ENCODE measurements around the gene FANCE. TPM values are rescaled to one million over a fixed set of nuclear protein-coding genes. Genes with fewer than 3 reads are reported as not detected.
A peak's percentile ranks its signal among the peaks of the same experiment; 100 is the strongest.

The FANCE gene
- total RNA-seq, 1 experiment from 2014 or later: 13.3 TPM

DNA sequence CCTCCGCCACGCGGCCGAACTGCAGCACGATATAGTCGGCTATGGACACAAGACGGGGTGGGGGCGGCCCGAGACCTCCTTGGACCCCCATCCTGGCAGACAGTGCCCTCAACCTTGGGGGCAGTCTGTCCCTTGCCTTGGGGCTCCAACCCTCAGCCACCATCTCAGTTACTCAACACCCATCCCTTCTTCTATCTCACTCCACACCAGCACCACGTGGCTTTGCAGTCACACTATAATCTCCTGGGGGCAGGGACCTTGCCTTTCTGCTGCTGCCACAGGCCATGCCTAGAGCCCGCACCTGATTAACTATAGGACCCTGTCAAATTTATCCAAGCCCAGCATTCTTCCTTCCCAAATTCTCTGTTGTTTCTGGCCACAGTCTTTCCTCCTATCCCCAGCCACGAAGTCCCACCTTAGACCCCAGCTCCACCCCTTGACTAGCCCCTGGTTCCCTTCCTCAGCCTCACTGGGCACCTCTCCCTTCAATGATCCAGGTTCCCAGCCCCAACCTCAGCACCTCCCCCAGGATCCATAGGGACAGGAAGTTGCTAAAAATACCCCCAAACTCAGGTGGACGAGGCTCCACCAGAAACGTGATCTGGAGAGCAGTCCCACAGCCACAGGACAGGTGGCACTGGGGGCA is 46.4 kb downstream of the FANCE start:
- Mint-ChIP-seq H3K27me3 (ENCODE audit: insufficient read depth, unreplicated experiment) (no peaks in the 10 kb centered on the region), H3K4me1 (ENCODE audit: insufficient read depth, unreplicated experiment) (peaks cover 12% of the 10 kb centered on the region), H3K36me3 (ENCODE audit: insufficient read depth, unreplicated experiment) (no peaks in the 10 kb centered on the region), H3K4me3 (ENCODE audit: unreplicated experiment) (peak overlapping the region; percentile 68), H3K27ac (ENCODE audit: low read depth, unreplicated experiment) (no peak overlapping the region), H3K9me3 (ENCODE audit: unreplicated experiment) (no peaks in the 10 kb centered on the region)
- no TSS peak for BruUV-seq (replicated peaks)
- CTCF ChIA-PET: interaction anchor here (1.3 to 1.4 kb wide), 2 partner anchors 31 to 238 kb away, joined by 3 to 4 read pairs; partner anchors contain the start of genes ARMC12 and RPL10A
- no peak for DNase-seq (ENCODE audit: unreplicated experiment)
- intact Hi-C loops (cut with micrococcal nuclease): no loop called here
- TF ChIP-seq, protein P1, sequence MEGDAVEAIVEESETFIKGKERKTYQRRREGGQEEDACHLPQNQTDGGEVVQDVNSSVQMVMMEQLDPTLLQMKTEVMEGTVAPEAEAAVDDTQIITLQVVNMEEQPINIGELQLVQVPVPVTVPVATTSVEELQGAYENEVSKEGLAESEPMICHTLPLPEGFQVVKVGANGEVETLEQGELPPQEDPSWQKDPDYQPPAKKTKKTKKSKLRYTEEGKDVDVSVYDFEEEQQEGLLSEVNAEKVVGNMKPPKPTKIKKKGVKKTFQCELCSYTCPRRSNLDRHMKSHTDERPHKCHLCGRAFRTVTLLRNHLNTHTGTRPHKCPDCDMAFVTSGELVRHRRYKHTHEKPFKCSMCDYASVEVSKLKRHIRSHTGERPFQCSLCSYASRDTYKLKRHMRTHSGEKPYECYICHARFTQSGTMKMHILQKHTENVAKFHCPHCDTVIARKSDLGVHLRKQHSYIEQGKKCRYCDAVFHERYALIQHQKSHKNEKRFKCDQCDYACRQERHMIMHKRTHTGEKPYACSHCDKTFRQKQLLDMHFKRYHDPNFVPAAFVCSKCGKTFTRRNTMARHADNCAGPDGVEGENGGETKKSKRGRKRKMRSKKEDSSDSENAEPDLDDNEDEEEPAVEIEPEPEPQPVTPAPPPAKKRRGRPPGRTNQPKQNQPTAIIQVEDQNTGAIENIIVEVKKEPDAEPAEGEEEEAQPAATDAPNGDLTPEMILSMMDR (IDR thresholded peaks at IDR 0.05; ENCODE audit: unreplicated experiment): no peak
- POLR2A ChIA-PET: interaction anchor here (0.7 to 4.7 kb wide), 7 partner anchors 12 to 199 kb away, joined by 4 to 45 read pairs (median 9); partner anchors contain the start of genes FANCE and RPL10A

DNA sequence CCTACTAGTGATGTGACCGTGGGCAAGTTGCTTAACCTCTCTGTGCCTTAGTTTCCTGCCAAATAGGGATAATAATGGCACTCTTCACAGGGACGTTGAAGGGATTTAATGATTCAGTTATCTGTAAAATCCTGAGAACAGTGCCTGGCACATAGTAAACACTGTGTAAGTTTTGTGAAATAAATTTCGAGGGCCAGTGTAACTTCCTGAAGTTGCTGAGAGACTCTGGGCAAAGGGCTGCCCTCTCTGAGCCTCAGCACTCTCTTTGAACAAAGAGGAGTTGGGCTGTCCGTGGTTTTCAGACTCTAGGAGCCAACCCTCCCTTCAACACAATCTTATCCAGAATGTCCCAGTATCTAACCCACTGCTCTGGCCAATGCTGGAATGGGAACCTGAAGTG is 47.2 kb downstream of the FANCE start:
- no peak overlapping the region for H3K27ac Mint-ChIP-seq (ENCODE audit: low read depth, unreplicated experiment)
- intact Hi-C loops (cut with micrococcal nuclease): no loop called here
- POLR2A ChIA-PET: no interaction called here
- no peak overlapping the region for H3K4me3 Mint-ChIP-seq (ENCODE audit: unreplicated experiment)
- CTCF ChIA-PET: no interaction called here
- H3K27me3 Mint-ChIP-seq (ENCODE audit: insufficient read depth, unreplicated experiment): no peaks in the 10 kb centered on the region
- BruUV-seq (replicated peaks): no TSS peak
- H3K9me3 Mint-ChIP-seq (ENCODE audit: unreplicated experiment): no peaks in the 10 kb centered on the region
- H3K36me3 Mint-ChIP-seq (ENCODE audit: insufficient read depth, unreplicated experiment): no peaks in the 10 kb centered on the region
- H3K4me1 Mint-ChIP-seq (ENCODE audit: insufficient read depth, unreplicated experiment): peaks cover 6% of the 10 kb centered on the region
- DNase-seq (ENCODE audit: unreplicated experiment): no peak
- TF ChIP-seq, protein P1 (IDR thresholded peaks at IDR 0.05; ENCODE audit: unreplicated experiment): no peak

DNA sequence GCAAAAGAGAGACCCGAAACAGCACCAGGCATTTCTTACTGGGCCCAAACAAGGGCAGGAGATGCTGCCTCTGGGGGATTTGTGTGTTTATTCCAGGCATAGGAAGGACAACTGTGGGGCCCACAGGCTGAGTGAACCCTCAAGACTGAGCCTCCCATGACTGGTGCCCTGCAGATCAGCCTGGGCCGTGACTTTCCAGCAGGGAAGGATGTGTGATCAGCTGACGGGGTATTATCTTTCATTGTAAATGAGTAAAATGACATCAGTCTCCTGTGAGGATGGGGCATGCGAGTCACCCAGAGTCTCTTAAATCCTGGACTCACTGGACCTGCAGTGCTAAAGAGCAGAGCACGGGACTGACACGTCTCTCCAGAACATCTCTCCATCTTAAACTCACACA is 48.6 kb downstream of the FANCE start:
- BruUV-seq (replicated peaks): no TSS peak
- intact Hi-C loops (cut with micrococcal nuclease): no loop called here
- Mint-ChIP-seq H3K36me3 (ENCODE audit: insufficient read depth, unreplicated experiment) (no peaks in the 10 kb centered on the region), H3K4me1 (ENCODE audit: insufficient read depth, unreplicated experiment) (peaks cover 6% of the 10 kb centered on the region), H3K27me3 (ENCODE audit: insufficient read depth, unreplicated experiment) (no peaks in the 10 kb centered on the region), H3K4me3 (ENCODE audit: unreplicated experiment) (no peak overlapping the region), H3K9me3 (ENCODE audit: unreplicated experiment) (no peaks in the 10 kb centered on the region), H3K27ac (ENCODE audit: low read depth, unreplicated experiment) (no peak overlapping the region)
- TF ChIP-seq, protein P1 (IDR thresholded peaks at IDR 0.05; ENCODE audit: unreplicated experiment): no peak
- CTCF ChIA-PET: no interaction called here
- no peak for DNase-seq (ENCODE audit: unreplicated experiment)
- POLR2A ChIA-PET: no interaction called here

DNA sequence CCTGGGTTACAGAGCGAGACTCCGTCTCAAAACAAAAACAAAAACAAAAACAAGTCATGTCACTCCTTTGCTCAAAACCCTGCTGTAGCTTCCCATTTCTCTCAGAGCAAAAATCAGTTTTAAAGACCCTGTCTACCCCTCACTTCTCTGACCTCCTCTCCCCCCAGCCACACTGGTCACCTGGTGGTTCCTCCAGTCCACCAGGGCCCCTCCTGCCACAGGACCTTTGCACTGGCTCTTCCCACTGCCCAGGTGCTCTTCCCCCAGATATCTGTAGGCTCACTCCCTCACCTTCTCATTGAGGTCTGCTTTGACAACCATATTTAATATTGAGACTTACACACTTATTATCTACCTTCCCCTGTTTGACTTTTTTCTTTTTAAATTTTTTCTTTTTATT is 49.6 kb downstream of the FANCE start:
- intact Hi-C loops (cut with micrococcal nuclease): no loop called here
- TF ChIP-seq, protein P1 (IDR thresholded peaks at IDR 0.05; ENCODE audit: unreplicated experiment): no peak
- no peak overlapping the region for H3K4me3 Mint-ChIP-seq (ENCODE audit: unreplicated experiment)
- H3K9me3 Mint-ChIP-seq (ENCODE audit: unreplicated experiment): no peaks in the 10 kb centered on the region
- CTCF ChIA-PET: no interaction called here
- no peak overlapping the region for H3K27ac Mint-ChIP-seq (ENCODE audit: low read depth, unreplicated experiment)
- BruUV-seq (replicated peaks): no TSS peak
- POLR2A ChIA-PET: interaction anchor here (0.6 kb wide), 2 partner anchors 44 to 86 kb away, joined by 3 read pairs; no protein-coding TSS in a partner anchor
- H3K4me1 Mint-ChIP-seq (ENCODE audit: insufficient read depth, unreplicated experiment): peaks cover 6% of the 10 kb centered on the region
- H3K27me3 Mint-ChIP-seq (ENCODE audit: insufficient read depth, unreplicated experiment): no peaks in the 10 kb centered on the region
- H3K36me3 Mint-ChIP-seq (ENCODE audit: insufficient read depth, unreplicated experiment): no peaks in the 10 kb centered on the region
- DNase-seq (ENCODE audit: unreplicated experiment): no peak
